Astrocyte (in vitro differentiated cells and primary cell): Measurements from ENCODE around the gene MYO1G. TPM values are rescaled to one million over a fixed set of nuclear protein-coding genes. Genes with fewer than 3 reads are reported as not detected.

Source experiments
- DNase-seq: peaks from one replicate; pipeline ENCODE4 v3.0.0-alpha.2; 2010; ENCODE audit warnings: low read depth
- FAIRE-seq: peaks from 2 replicates; lab custom pipeline; 2011; peaks lifted over from hg19 to GRCh38; lab: Jason Lieb, UNC
- H2AFZ ChIP-seq: 2 replicates; pipeline ENCODE4 v1.6.0; 2012; ENCODE audit warnings: low read depth, low read length, inconsistent platforms
- H3K27ac ChIP-seq: 2 replicates; pipeline ENCODE4 v1.5.1; 2011; ENCODE audit warnings: low read depth, low read length, inconsistent platforms
- H3K27me3 ChIP-seq: 2 replicates; pipeline ENCODE4 v1.6.0; 2011; ENCODE audit warnings: low read length, inconsistent platforms; ENCODE audit not compliant: insufficient read depth
- H3K36me3 ChIP-seq: 2 replicates; pipeline ENCODE4 v1.5.1; 2011; ENCODE audit warnings: low read length, inconsistent platforms; ENCODE audit not compliant: insufficient read depth
- H3K4me1 ChIP-seq: 2 replicates; pipeline ENCODE4 v1.5.1; 2011; ENCODE audit warnings: low read length, inconsistent platforms; ENCODE audit not compliant: insufficient read depth
- H3K4me2 ChIP-seq: 2 replicates; pipeline ENCODE4 v1.6.0; 2012; ENCODE audit warnings: low read length, inconsistent platforms
- H3K4me3 ChIP-seq: 2 replicates; pipeline ENCODE4 v1.5.1; 2011; ENCODE audit warnings: low read depth, mild to moderate bottlenecking, low read length, inconsistent platforms; ENCODE audit not compliant: insufficient read depth
- H3K79me2 ChIP-seq: 2 replicates; pipeline ENCODE4 v1.6.0; 2012; ENCODE audit warnings: mild to moderate bottlenecking, low read length, inconsistent platforms; ENCODE audit not compliant: insufficient read depth
- H3K9ac ChIP-seq: 2 replicates; pipeline ENCODE4 v1.6.0; 2012; ENCODE audit warnings: mild to moderate bottlenecking, low read length, inconsistent platforms
- H3K9me3 ChIP-seq: 2 replicates; pipeline ENCODE4 v1.5.1; 2012; ENCODE audit warnings: low read depth, mild to moderate bottlenecking, low read length, inconsistent platforms; ENCODE audit not compliant: insufficient read depth
- H4K20me1 ChIP-seq: 2 replicates; pipeline ENCODE4 v1.6.0; 2012; ENCODE audit warnings: low read length, inconsistent platforms; ENCODE audit not compliant: insufficient read depth
- H3K27ac Mint-ChIP-seq: one replicate; pipeline ENCODE4 v1.8.0; 2021; ENCODE audit warnings: mild to moderate bottlenecking, mixed read lengths; ENCODE audit not compliant: unreplicated experiment
- H3K27me3 Mint-ChIP-seq: one replicate; pipeline ENCODE4 v1.8.0; 2021; ENCODE audit warnings: low read depth, mixed read lengths; ENCODE audit not compliant: unreplicated experiment
- H3K36me3 Mint-ChIP-seq: one replicate; pipeline ENCODE4 v1.8.0; 2021; ENCODE audit warnings: low read depth, mixed read lengths; ENCODE audit not compliant: unreplicated experiment
- H3K4me1 Mint-ChIP-seq: one replicate; pipeline ENCODE4 v1.8.0; 2021; ENCODE audit warnings: low read depth, mixed read lengths; ENCODE audit not compliant: unreplicated experiment
- H3K4me3 Mint-ChIP-seq: one replicate; pipeline ENCODE4 v1.8.0; 2021; ENCODE audit warnings: mild to moderate bottlenecking, moderate library complexity, mixed read lengths; ENCODE audit not compliant: unreplicated experiment
- H3K9me3 Mint-ChIP-seq: one replicate; pipeline ENCODE4 v1.8.0; 2021; ENCODE audit warnings: mild to moderate bottlenecking, mixed read lengths; ENCODE audit not compliant: unreplicated experiment
- EZH2 ChIP-seq: IDR thresholded peaks from 2 replicates; pipeline ENCODE4 v1.6.1; 2012; ENCODE audit warnings: mild to moderate bottlenecking, low read length, inconsistent platforms; ENCODE audit not compliant: insufficient read depth
- total RNA-seq: library from RNA; stranded (reverse); gene quantifications from 2 replicates; pipeline ENCODE4 v1.2.1, GENCODE V29; 2021
- TF ChIP-seq, protein P1 (sequence below): IDR thresholded peaks from 2 replicates; pipeline ENCODE4 v1.5.1; 2011; ENCODE audit warnings: low read depth, mild to moderate bottlenecking, inconsistent platforms, low read length, moderate library complexity; ENCODE audit not compliant: insufficient read depth

Gene MYO1G
- total RNA-seq, 1 donor from 2014 or later: 0.11 TPM

DNA sequence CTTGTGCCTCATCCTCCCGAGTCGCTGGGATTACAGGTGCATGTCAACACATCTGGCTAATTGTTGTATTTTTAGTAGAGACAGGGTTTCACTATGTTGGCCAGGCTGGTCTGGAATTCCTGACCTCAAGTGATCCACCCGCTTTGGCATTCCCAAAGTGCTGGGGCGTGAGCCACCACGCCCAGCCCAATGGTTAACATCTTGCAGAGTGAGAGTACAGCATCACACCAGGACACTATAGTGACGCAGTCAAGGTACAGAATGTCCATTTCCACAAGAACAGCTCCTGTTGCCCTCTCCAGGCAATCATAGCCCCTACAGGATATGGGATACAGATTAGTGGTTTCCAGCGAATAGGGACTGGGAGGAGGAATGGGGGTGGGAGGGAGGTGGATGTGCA lies 34.0 kb downstream of the MYO1G start:
- H3K27me3 ChIP-seq: peaks cover 11% of the 10 kb centered on the region
- H3K4me1 ChIP-seq: no peaks in the 10 kb centered on the region
- no peaks in the 10 kb centered on the region for H3K79me2 ChIP-seq
- H3K4me2 ChIP-seq: no peak overlapping the region
- Mint-ChIP-seq H3K4me3 (no peak overlapping the region), H3K27me3 (peaks cover 27% of the 10 kb centered on the region), H3K36me3 (no peaks in the 10 kb centered on the region), H3K9me3 (no peaks in the 10 kb centered on the region), H3K4me1 (no peaks in the 10 kb centered on the region), H3K27ac (no peak overlapping the region)
- TF ChIP-seq EZH2: no peak
- TF ChIP-seq, protein P1, sequence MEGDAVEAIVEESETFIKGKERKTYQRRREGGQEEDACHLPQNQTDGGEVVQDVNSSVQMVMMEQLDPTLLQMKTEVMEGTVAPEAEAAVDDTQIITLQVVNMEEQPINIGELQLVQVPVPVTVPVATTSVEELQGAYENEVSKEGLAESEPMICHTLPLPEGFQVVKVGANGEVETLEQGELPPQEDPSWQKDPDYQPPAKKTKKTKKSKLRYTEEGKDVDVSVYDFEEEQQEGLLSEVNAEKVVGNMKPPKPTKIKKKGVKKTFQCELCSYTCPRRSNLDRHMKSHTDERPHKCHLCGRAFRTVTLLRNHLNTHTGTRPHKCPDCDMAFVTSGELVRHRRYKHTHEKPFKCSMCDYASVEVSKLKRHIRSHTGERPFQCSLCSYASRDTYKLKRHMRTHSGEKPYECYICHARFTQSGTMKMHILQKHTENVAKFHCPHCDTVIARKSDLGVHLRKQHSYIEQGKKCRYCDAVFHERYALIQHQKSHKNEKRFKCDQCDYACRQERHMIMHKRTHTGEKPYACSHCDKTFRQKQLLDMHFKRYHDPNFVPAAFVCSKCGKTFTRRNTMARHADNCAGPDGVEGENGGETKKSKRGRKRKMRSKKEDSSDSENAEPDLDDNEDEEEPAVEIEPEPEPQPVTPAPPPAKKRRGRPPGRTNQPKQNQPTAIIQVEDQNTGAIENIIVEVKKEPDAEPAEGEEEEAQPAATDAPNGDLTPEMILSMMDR: no peak
- H2AFZ ChIP-seq: no peak overlapping the region
- no peak overlapping the region for H3K27ac ChIP-seq
- DNase-seq: no peak
- FAIRE-seq: no peak
- H4K20me1 ChIP-seq: no peaks in the 10 kb centered on the region
- H3K9ac ChIP-seq: no peak overlapping the region
- H3K36me3 ChIP-seq: no peaks in the 10 kb centered on the region
- H3K9me3 ChIP-seq: no peaks in the 10 kb centered on the region
- H3K4me3 ChIP-seq: no peak overlapping the region

DNA sequence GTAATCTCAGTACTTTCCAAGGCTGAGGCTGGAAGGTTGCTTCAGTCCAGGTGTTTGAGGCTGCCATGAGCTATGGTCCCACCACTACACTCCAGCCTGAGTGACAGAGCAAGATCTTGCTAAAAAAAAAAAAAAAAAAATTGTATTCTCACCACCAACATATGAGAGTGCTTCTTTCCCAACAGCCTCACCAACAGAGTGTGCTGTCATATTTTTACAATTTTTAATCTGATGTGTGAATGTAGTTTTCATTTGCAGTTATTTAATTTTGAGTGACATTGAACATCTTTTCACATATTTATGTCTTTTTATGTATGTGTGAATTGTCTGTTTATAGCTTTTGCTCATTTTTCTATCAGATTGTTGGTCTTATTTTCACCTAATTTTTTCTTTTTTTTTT lies 35.2 kb downstream of the MYO1G start:
- H3K4me1 ChIP-seq: no peaks in the 10 kb centered on the region
- H4K20me1 ChIP-seq: no peaks in the 10 kb centered on the region
- no peaks in the 10 kb centered on the region for H3K9me3 ChIP-seq
- no peak overlapping the region for H3K4me2 ChIP-seq
- no peak overlapping the region for H3K9ac ChIP-seq
- Mint-ChIP-seq H3K27ac (no peak overlapping the region), H3K27me3 (peaks cover 19% of the 10 kb centered on the region), H3K4me3 (no peak overlapping the region), H3K36me3 (no peaks in the 10 kb centered on the region), H3K9me3 (no peaks in the 10 kb centered on the region), H3K4me1 (no peaks in the 10 kb centered on the region)
- FAIRE-seq (no peak), DNase-seq (no peak)
- no peaks in the 10 kb centered on the region for H3K36me3 ChIP-seq
- H3K79me2 ChIP-seq: no peaks in the 10 kb centered on the region
- H3K27ac ChIP-seq: no peak overlapping the region
- peaks cover 11% of the 10 kb centered on the region for H3K27me3 ChIP-seq
- H2AFZ ChIP-seq: no peak overlapping the region
- H3K4me3 ChIP-seq: no peak overlapping the region
- TF ChIP-seq EZH2: no peak
- TF ChIP-seq, protein P1: no peak

DNA sequence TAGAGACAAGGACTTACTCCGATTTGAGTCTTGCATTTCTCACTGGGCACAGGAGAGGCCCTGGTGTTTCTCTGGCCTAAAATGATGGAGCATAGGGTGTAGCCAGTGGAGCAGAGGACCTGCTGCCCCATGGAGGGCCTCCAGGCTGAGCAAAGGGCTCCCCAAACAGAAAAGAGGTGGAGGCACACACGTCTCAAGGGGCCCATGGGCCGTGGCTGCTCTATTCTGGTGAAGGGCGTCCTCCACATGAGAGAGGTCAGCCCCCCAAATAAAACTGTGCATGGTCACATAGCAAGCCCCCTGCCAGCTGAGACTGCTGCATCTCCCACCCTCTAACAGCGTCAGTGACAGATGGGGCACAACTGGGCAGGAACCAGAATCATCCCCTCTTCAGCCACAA lies 41.4 kb downstream of the MYO1G start:
- Histone ChIP-seq H3K27ac (no peak overlapping the region), H3K4me2 (no peak overlapping the region), H4K20me1 (no peaks in the 10 kb centered on the region), H3K27me3 (peaks cover 9% of the 10 kb centered on the region), H3K4me3 (no peak overlapping the region), H3K9me3 (no peaks in the 10 kb centered on the region), H3K36me3 (no peaks in the 10 kb centered on the region), H2AFZ (no peak overlapping the region), H3K79me2 (no peaks in the 10 kb centered on the region), H3K4me1 (no peaks in the 10 kb centered on the region), H3K9ac (no peak overlapping the region)
- Mint-ChIP-seq H3K27me3 (peaks cover 28% of the 10 kb centered on the region), H3K4me3 (no peak overlapping the region), H3K4me1 (no peaks in the 10 kb centered on the region), H3K36me3 (no peaks in the 10 kb centered on the region), H3K27ac (no peak overlapping the region), H3K9me3 (no peaks in the 10 kb centered on the region)
- no peak for FAIRE-seq
- TF ChIP-seq, protein P1: no peak
- no peak for DNase-seq
